HEK293 (cell line): ENCODE measurements around the gene AKR7A3.
"Not testable (repeated sequence)": the region's sequence is repeated elsewhere in the genome, so short reads cannot be mapped to it uniquely, and the experiment has no call there.

Experiments used
- CTCF ChIA-PET: fragments of 350-600 bp; formaldehyde crosslinking; extraction: SDS; loops from one replicate; lab custom pipeline; 2021; ENCODE audit warnings: antibody characterized with exemption; lab: Yijun Ruan, JAX
- POLR2A ChIA-PET: fragments of 300-600 bp; formaldehyde crosslinking; extraction: SDS; loops from one replicate; lab custom pipeline; 2020; ENCODE audit warnings: antibody characterized with exemption, inconsistent platforms; lab: Yijun Ruan, JAX
- H3K27ac ChIP-seq: fragments of 200-500 bp; sonication (Bioruptor generic); 2 replicates; pipeline ENCODE4 v1.5.1; 2014; ENCODE audit warnings: low read depth, low read length, control low read depth, inconsistent platforms; ENCODE audit errors: extremely low read depth
- H3K36me3 ChIP-seq, 2 experiments: fragments of 200-500 bp in 1 of 2; sonication (Bioruptor generic) in 1 of 2; 1 replicate in 1 of 2; 2 replicates in 1 of 2; pipeline ENCODE4 v1.5.1; 2014 to 2017; ENCODE audit warnings: inconsistent platforms in 2 of 2, low read length in 2 of 2; ENCODE audit not compliant: control insufficient read depth in 2 of 2, insufficient read depth in 1 of 2
- H3K4me1 ChIP-seq: fragments of 200-500 bp; sonication (Bioruptor generic); 2 replicates; pipeline ENCODE4 v1.5.1; 2014; ENCODE audit warnings: mild to moderate bottlenecking, low read length, inconsistent platforms; ENCODE audit not compliant: control insufficient read depth, insufficient read depth
- H3K4me3 ChIP-seq: 2 replicates; pipeline ENCODE4 v1.5.1; 2011; ENCODE audit warnings: low read depth, mild to moderate bottlenecking, control low read depth, low read length, moderate library complexity
- H3K9me3 ChIP-seq: fragments of 200-500 bp; sonication (Bioruptor generic); 2 replicates; pipeline ENCODE4 v1.5.1; 2014; ENCODE audit warnings: low read depth, low read length, inconsistent platforms; ENCODE audit not compliant: control insufficient read depth, insufficient read depth
- PRDM2 ChIP-seq: fragments of 450-650 bp; formaldehyde crosslinking; IDR thresholded peaks from 2 replicates; pipeline ENCODE4 v1.5.1; 2016; ENCODE audit warnings: missing biosample characterization, missing genetic modification characterization, borderline replicate concordance
- SCRT2 ChIP-seq: fragments of 450-650 bp; formaldehyde crosslinking; IDR thresholded peaks from 2 replicates; pipeline ENCODE4 v1.5.1; 2016; ENCODE audit warnings: missing biosample characterization, missing genetic modification characterization
- ZBTB10 ChIP-seq: fragments of 450-650 bp; formaldehyde crosslinking; IDR thresholded peaks from 2 replicates; pipeline ENCODE4 v1.5.1; 2016; ENCODE audit warnings: missing biosample characterization, missing genetic modification characterization
- ZBTB48 ChIP-seq: fragments of 450-650 bp; formaldehyde crosslinking; IDR thresholded peaks from 2 replicates; pipeline ENCODE4 v1.5.1; 2016; ENCODE audit warnings: missing biosample characterization, missing genetic modification characterization
- ZFHX2 ChIP-seq: fragments of 450-650 bp; formaldehyde crosslinking; conservative IDR thresholded peaks from 2 replicates; pipeline ENCODE4 v1.5.1; 2016; ENCODE audit warnings: missing biosample characterization, missing genetic modification characterization
- ZIC2 ChIP-seq: fragments of 450-650 bp; formaldehyde crosslinking; IDR thresholded peaks from 2 replicates; pipeline ENCODE4 v1.5.1; 2016; ENCODE audit warnings: missing biosample characterization, missing genetic modification characterization
- ZNF341 ChIP-seq: fragments of 450-650 bp; formaldehyde crosslinking; IDR thresholded peaks from 2 replicates; pipeline ENCODE4; 2016; ENCODE audit warnings: low read depth, missing biosample characterization, missing genetic modification characterization
- ZNF391 ChIP-seq: fragments of 450-650 bp; formaldehyde crosslinking; IDR thresholded peaks from 2 replicates; pipeline ENCODE4 v1.5.1; 2016; ENCODE audit warnings: low read depth, missing biosample characterization, missing genetic modification characterization, borderline replicate concordance
- ZNF398 ChIP-seq: fragments of 450-650 bp; formaldehyde crosslinking; IDR thresholded peaks from 2 replicates; pipeline ENCODE4 v1.5.1; 2017; ENCODE audit warnings: missing biosample characterization, missing genetic modification characterization
- ZNF621 ChIP-seq: fragments of 450-650 bp; formaldehyde crosslinking; IDR thresholded peaks from 2 replicates; pipeline ENCODE4 v1.5.1; 2017; ENCODE audit warnings: missing biosample characterization, missing genetic modification characterization

Gene AKR7A3

GRCh38 chr1:19285807-19286206, 2.8 kb downstream of the AKR7A3 start:
- TF ChIP-seq ZNF341 = peak; percentile 83
- CTCF ChIA-PET, H3K4me3 ChIP-seq, H3K9me3 ChIP-seq, H3K27ac ChIP-seq, POLR2A ChIA-PET, H3K4me1 ChIP-seq: not testable (repeated sequence)
- H3K36me3 ChIP-seq = peaks cover 3 to 43% of the 10 kb centered on the region in 2 experiments; a peak in 2 of 3 replicates

GRCh38 chr1:19285366-19285765, 3.2 kb downstream of the AKR7A3 start:
- H3K9me3 ChIP-seq, H3K4me3 ChIP-seq, POLR2A ChIA-PET, H3K27ac ChIP-seq, CTCF ChIA-PET, H3K4me1 ChIP-seq: not testable (repeated sequence)
- H3K36me3 ChIP-seq = peaks cover 6 to 43% of the 10 kb centered on the region in 2 experiments; a peak in 2 of 3 replicates

- Histone ChIP-seq H3K9me3 (no peaks in the 10 kb centered on the region), H3K27ac (no peak overlapping the region), H3K4me3 (no peak overlapping the region), H3K36me3 (peaks cover 6 to 43% of the 10 kb centered on the region in 2 experiments; a peak in 2 of 3 replicates), H3K4me1 (no peaks in the 10 kb centered on the region)
- no peak for TF ChIP-seq ZNF398 (tag by site-specific recombination)
- no peak for TF ChIP-seq PRDM2 (tag by site-specific recombination)
- TF ChIP-seq ZBTB10 (tag by site-specific recombination) = no peak
- TF ChIP-seq ZIC2 (tag by site-specific recombination) = no peak
- no peak for TF ChIP-seq ZNF621
- TF ChIP-seq SCRT2 (tag by site-specific recombination) = no peak
- TF ChIP-seq ZFHX2 (tag by site-specific recombination) = no peak
- TF ChIP-seq ZNF391 = no peak
- TF ChIP-seq ZBTB48 (tag by site-specific recombination) = no peak
- ChIA-PET POLR2A (no interaction called here), CTCF (no interaction called here)
Observed at GRCh38 chr1:19284881-19285280, 3.7 kb downstream of the AKR7A3 start.
